PC-3 (cell line): ENCODE data around the gene FRK.

Source experiments
- CTCF ChIP-seq: fragments of 300-600 bp; sonication (generic); conservative IDR thresholded peaks from 2 replicates; pipeline ENCODE4 v1.5.1; 2017; ENCODE audit warnings: antibody characterized with exemption, low read depth, mild to moderate bottlenecking, low read length
- EZH2 ChIP-seq: fragments of 300-600 bp; sonication (generic); IDR thresholded peaks from one replicate; pipeline ENCODE4 v1.6.1; 2017; ENCODE audit warnings: antibody characterized with exemption, mild to moderate bottlenecking, low read length; ENCODE audit not compliant: unreplicated experiment
- EZH2phosphoT487 ChIP-seq: fragments of 300-600 bp; sonication (generic); IDR thresholded peaks from 2 replicates; pipeline ENCODE4 v1.6.1; 2018; ENCODE audit warnings: mild to moderate bottlenecking, antibody characterized with exemption, low read length, borderline replicate concordance

GRCh38 chr6:115945812-115946211 is 114.9 kb downstream of the FRK start:
- TF ChIP-seq EZH2 (no peak), CTCF (no peak), EZH2phosphoT487 (no peak)
